Activated T-cell treated with anti-CD3 and anti-CD28 coated beads, Interleukin-2, amount 50 U/mL, for 4 hours (primary cell): Measurements from ENCODE around the gene FHAD1. TPM values are rescaled to one million over a fixed set of nuclear protein-coding genes. Genes with fewer than 3 reads are reported as not detected.
A peak's percentile ranks its signal among the peaks of the same experiment; 100 is the strongest.

Source experiments
- ATAC-seq, 2 donors: fragments of 200-7000 bp; cut with Tn5 transposase; one replicate each; pipeline ENCODE4 v1.10.0; 2021
- DNase-seq: peaks from one replicate; pipeline ENCODE4 v3.0.0-alpha.2; 2020
- H3K27me3 Mint-ChIP-seq: one replicate; pipeline ENCODE4 v1.8.0; 2021; ENCODE audit warnings: low read depth, mixed read lengths
- H3K36me3 Mint-ChIP-seq: one replicate; pipeline ENCODE4 v1.8.0; 2022; ENCODE audit warnings: mixed read lengths; ENCODE audit not compliant: insufficient read depth
- H3K4me1 Mint-ChIP-seq: one replicate; pipeline ENCODE4 v1.8.0; 2021; ENCODE audit warnings: low read depth, mixed read lengths
- H3K4me3 Mint-ChIP-seq: one replicate; pipeline ENCODE4 v1.8.0; 2021; ENCODE audit warnings: mild to moderate bottlenecking, moderate library complexity, mixed read lengths
- H3K9me3 Mint-ChIP-seq: one replicate; pipeline ENCODE4 v1.8.0; 2021; ENCODE audit warnings: mixed read lengths
- total RNA-seq, 3 donors: library from RNA; stranded (reverse); gene quantifications; one replicate each; pipeline ENCODE4 v1.2.1, GENCODE V29; 2021

The FHAD1 gene
- total RNA-seq, 3 donors from 2014 or later: 0.08 to 0.50 (median 0.20) TPM

DNA sequence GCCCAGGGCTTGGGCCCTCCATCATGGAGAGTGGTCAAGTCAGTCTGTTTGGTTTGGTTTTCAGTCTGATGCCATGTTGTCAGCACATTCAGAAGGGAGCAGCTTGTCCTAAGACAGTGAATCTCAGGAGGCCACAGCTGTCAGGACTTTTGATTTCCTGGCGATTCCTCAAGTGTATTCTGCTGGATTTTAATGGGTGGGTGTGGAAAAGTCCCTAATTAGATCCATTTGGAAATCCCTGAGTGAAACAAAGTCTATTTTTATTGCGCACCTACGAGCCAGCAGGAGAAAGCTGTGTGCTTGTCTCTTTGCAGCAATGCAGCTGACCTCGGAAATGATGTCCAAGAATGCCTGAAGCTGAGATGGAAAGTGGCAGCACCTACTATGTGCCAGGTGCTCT is 21.6 kb upstream of the FHAD1 start:
- H3K4me3 Mint-ChIP-seq: no peak overlapping the region

DNA sequence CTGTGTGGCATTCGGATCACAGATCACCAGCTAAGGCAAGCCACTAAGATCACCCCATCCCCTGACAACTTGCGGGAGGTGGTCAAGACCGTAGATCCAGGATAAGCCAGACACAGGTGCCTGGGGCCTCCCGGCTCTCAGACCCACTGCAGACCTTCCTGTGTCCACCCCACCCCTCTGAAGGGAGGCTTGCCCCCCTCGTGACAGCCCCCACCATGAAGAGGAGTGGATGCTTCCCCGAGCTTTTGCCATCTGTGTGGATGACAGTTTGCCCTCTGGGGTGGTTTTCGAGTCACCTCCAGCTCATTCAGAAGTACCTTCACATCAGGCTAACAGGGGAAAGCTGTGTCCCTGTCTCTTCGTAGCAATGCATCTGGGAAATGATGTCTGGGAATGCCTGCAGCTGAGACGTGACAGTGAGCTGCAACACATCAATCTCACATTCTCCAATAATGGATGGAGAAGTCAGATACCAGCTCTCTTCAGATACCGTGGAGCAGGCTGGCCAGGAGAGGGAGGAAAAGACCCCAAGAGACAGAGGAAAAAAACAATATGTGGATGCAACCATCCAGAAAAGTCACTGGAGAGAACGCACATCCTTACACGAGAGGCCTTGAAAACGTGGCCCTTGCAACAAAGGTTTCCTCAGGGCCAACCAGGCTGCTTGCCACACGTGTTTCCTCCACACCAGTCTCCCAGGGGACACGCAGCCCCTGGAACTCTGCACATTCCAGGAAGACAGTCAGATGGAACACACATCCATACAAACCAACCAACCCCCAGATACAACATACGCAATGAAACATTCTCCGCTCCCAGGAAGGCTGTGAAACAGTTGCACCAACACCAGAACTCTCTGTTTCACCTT is 20.4 kb upstream of the FHAD1 start:
- Mint-ChIP-seq H3K9me3 (no peaks in the 10 kb centered on the region), H3K4me3 (no peak overlapping the region), H3K36me3 (no peaks in the 10 kb centered on the region), H3K4me1 (peaks cover 3% of the 10 kb centered on the region), H3K27me3 (no peaks in the 10 kb centered on the region)
- no peak for ATAC-seq
- no peak for DNase-seq

More for the DNA sequence above, 21.6 kb upstream of the FHAD1 start:
- Mint-ChIP-seq H3K27me3 (no peaks in the 10 kb centered on the region), H3K4me1 (no peaks in the 10 kb centered on the region), H3K9me3 (no peaks in the 10 kb centered on the region), H3K36me3 (no peaks in the 10 kb centered on the region)
- DNase-seq (no peak), ATAC-seq (no peak)

DNA sequence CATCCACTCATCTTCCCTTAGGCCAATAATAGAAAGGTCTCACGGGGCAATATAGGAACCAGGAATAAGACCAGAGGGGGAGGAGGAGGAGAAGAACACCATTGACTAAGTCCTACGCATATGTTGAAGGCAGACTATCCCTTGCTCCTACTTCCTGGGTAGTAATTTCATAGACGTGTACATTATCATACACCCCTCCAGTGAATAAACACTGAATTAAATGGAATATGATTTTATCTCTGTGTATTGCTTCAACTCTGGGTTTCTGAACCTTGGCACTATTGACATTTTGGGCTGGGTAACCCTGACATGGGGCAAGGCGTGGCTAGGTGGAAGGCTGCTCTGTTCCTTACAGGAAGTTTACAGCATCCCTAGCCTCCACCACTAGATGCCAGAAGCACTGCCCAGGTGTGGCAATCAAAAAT is 17.3 kb upstream of the FHAD1 start:
- H3K4me1 Mint-ChIP-seq: peaks cover 13% of the 10 kb centered on the region
- no peaks in the 10 kb centered on the region for H3K27me3 Mint-ChIP-seq
- ATAC-seq (no peak), DNase-seq (no peak)
- no peak overlapping the region for H3K4me3 Mint-ChIP-seq
- no peaks in the 10 kb centered on the region for H3K9me3 Mint-ChIP-seq
- H3K36me3 Mint-ChIP-seq: no peaks in the 10 kb centered on the region

DNA sequence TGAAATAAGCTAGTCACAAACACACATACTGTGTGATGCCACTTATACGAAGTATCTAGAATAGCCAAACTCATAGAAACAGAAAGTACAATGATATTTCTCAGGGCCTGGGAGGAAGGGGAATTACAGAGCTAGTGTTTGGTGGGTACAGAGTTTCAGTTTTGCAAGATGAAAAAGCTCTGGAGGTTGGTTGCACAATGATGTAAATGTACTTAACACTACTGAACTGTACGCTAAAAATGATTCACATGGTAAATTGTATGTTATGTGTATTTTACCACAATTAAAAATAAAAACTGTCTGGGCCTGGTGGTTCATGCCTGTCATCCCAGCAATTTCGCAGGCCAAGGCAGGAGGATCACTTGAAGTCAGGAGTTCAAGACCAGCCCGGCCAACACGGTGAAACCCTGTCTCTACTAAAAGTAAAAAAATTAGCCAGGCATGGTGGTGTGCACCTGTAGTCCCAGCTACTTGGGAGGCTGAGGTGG is 15.3 kb upstream of the FHAD1 start:
- H3K4me3 Mint-ChIP-seq: no peak overlapping the region
- no peak for DNase-seq
- ATAC-seq: peak; percentile 96 to 99
- no peaks in the 10 kb centered on the region for H3K9me3 Mint-ChIP-seq
- peaks cover 13% of the 10 kb centered on the region for H3K4me1 Mint-ChIP-seq
- no peaks in the 10 kb centered on the region for H3K36me3 Mint-ChIP-seq
- H3K27me3 Mint-ChIP-seq: no peaks in the 10 kb centered on the region

DNA sequence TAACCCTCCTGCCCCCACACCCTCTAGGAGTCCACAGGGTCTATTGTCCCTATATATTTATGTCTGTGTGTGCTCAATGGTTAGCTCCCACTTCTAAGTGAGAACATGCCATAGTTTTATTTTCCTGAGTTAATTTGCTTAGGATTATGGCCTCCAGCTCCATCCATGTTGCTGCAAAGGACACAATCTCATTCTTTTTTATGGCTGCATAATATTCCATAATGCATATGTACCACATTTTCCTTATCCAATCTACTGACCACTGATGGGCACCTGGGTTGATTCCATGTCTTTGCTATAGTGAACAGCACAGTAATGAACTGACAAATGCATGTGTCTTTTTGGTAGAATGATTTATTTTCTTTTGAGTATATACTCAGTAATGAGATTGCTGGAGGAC is 13.3 kb upstream of the FHAD1 start:
- Mint-ChIP-seq H3K9me3 (no peaks in the 10 kb centered on the region), H3K4me1 (peaks cover 13% of the 10 kb centered on the region), H3K4me3 (no peak overlapping the region), H3K27me3 (no peaks in the 10 kb centered on the region), H3K36me3 (no peaks in the 10 kb centered on the region)
- DNase-seq (no peak), ATAC-seq (no peak)

DNA sequence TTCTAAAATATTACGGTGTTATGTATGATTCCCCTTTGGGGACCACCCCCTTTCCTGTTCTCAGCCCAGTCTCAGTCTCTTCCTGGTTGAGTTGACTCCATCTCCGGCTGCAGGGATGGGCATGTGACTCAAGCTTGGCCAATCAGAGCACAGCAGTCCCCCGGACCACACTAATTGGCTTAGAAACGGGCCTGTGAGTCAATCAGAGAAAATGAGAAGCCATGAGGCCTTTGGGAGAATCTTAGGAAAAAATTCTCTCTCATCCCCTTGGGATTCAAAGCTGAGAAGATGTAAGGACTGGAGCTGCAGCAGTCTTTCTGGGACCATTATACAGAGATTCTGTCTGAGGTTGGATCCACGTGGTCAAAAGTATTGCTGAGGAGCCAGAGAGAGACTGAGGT is 10.7 kb upstream of the FHAD1 start:
- ATAC-seq (no peak), DNase-seq (no peak)
- H3K4me1 Mint-ChIP-seq: peaks cover 13% of the 10 kb centered on the region
- no peaks in the 10 kb centered on the region for H3K27me3 Mint-ChIP-seq
- H3K36me3 Mint-ChIP-seq: no peaks in the 10 kb centered on the region
- no peak overlapping the region for H3K4me3 Mint-ChIP-seq
- no peaks in the 10 kb centered on the region for H3K9me3 Mint-ChIP-seq

DNA sequence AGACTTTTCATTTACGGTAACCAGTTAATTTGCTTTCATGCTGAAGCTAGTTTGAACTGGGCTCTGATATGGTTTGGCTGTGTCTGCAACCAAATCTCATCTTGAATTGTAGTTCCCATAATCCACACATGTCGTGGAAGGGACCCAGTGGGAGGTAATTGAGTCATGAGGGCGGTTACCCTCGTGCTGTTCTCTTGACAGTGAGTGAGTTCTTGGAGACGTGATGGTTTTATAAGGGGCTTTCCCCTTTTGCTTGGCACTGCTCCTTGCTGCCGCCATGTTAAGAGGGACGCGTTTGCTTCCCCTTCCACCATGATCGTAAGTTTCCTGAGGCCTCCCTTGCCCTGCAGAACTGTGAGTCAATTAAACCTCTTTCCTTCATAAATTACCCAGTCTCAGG is 10.3 kb upstream of the FHAD1 start:
- H3K27me3 Mint-ChIP-seq: no peaks in the 10 kb centered on the region
- no peak overlapping the region for H3K4me3 Mint-ChIP-seq
- no peaks in the 10 kb centered on the region for H3K9me3 Mint-ChIP-seq
- ATAC-seq (no peak), DNase-seq (no peak)
- no peaks in the 10 kb centered on the region for H3K36me3 Mint-ChIP-seq
- H3K4me1 Mint-ChIP-seq: peaks cover 9% of the 10 kb centered on the region

DNA sequence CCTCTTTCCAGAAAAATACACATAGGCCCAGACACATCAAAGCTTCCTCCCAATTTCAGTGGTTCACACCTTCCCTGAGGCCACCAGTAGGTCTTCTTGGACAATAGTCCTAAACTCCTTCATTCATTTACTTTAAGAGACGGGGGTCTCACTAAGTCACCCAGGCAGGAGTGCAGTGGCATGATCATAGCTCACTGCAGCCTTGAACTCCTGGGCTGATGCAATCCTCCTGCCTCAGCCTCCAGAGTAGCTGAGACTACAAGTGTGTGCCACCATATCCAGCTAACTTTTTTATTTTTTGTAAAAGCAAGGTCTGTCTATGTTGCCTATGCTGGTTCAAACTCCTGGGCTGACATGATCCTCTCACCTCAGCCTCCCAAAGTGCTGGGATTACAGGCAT is 8.2 kb upstream of the FHAD1 start:
- no peaks in the 10 kb centered on the region for H3K27me3 Mint-ChIP-seq
- H3K4me3 Mint-ChIP-seq: no peak overlapping the region
- no peak for ATAC-seq
- no peaks in the 10 kb centered on the region for H3K4me1 Mint-ChIP-seq
- no peak for DNase-seq
- no peaks in the 10 kb centered on the region for H3K36me3 Mint-ChIP-seq
- H3K9me3 Mint-ChIP-seq: no peaks in the 10 kb centered on the region

DNA sequence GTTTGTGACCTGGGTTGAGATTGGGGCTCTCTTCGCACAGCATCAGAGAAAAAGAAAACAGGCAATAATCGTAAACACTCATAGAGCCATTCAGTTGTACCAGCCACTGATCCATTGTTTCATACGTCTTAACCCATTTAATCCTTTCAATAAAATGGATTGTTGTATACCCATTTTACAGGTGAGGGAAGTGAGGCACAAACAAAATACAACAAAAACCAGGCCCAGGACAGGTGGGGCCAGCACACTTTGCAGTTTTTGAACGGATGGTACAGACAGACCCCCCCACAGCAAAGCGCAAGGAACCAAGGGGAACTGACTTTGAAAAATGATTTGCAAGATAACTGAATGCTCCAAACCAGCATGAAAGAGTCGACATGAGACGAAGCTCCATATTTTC is 4.3 kb upstream of the FHAD1 start:
- Mint-ChIP-seq H3K4me1 (peaks cover 14% of the 10 kb centered on the region), H3K4me3 (no peak overlapping the region), H3K9me3 (peaks cover 5% of the 10 kb centered on the region), H3K36me3 (no peaks in the 10 kb centered on the region), H3K27me3 (peaks cover 21% of the 10 kb centered on the region)
- ATAC-seq (no peak), DNase-seq (no peak)

DNA sequence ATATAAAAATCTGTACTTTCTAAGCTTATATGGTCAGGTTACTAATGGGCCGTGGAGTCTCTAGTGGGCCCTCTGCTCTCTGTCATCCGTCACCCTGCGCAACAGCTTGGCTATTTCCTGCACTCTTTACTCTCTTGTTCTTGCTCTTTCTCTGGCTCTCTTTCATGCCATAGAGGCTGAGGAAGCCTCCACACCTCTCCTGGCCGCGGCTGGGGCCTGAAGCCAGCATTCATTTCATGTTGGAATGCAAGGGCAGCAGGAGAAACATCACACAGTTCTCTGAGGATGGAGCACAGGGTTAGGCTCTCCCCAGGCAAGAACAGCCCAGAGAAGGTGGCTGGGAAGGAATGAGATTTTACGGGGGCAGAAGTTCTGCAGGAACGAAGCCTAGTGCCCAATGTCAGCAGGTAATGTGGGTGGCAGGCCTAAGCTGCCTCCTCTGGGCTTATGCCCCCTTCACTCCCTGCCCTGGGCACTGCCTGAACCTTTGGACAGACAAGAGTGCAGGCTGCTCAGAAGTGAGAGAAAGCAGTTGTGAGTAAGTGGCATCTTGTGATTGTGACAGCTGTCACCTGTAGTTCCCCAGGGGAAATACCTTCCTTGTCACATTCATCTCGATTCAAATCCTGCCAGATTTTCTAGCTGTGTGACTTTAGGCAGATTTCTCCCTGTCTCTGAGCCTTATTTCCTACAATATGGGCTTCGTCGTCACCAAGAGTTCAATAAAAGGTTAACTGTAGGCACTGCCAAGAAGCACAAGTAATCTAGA is 3.6 kb upstream of the FHAD1 start:
- no peak overlapping the region for H3K4me3 Mint-ChIP-seq
- DNase-seq: no peak

DNA sequence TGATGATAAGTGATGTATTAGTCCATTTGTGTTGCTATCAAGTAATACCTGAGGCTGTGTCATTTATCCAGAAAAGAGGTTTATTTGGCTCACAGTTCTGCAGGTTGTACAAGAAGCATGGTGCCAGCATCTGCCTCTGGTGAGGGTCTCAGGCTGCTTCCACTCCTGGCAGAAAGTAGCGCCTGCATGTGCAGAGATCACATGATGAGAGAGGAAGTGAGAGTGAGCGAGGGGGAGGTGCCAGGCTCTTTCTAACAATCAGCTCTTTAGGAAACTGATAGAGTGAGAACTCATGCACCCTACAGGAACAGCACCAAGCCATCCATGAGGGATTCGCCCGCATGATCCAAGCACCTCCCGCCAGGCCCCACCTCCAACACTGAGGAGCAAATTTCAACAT is 2.2 kb upstream of the FHAD1 start:
- Mint-ChIP-seq H3K4me3 (no peak overlapping the region), H3K36me3 (no peaks in the 10 kb centered on the region), H3K27me3 (peaks cover 30% of the 10 kb centered on the region), H3K9me3 (peaks cover 5% of the 10 kb centered on the region), H3K4me1 (peaks cover 31% of the 10 kb centered on the region)
- ATAC-seq (no peak), DNase-seq (no peak)

More for the DNA sequence above, 3.6 kb upstream of the FHAD1 start:
- peak; percentile 71 to 74 for ATAC-seq
- H3K9me3 Mint-ChIP-seq: peaks cover 5% of the 10 kb centered on the region
- H3K36me3 Mint-ChIP-seq: no peaks in the 10 kb centered on the region
- peaks cover 20% of the 10 kb centered on the region for H3K4me1 Mint-ChIP-seq
- peaks cover 27% of the 10 kb centered on the region for H3K27me3 Mint-ChIP-seq

DNA sequence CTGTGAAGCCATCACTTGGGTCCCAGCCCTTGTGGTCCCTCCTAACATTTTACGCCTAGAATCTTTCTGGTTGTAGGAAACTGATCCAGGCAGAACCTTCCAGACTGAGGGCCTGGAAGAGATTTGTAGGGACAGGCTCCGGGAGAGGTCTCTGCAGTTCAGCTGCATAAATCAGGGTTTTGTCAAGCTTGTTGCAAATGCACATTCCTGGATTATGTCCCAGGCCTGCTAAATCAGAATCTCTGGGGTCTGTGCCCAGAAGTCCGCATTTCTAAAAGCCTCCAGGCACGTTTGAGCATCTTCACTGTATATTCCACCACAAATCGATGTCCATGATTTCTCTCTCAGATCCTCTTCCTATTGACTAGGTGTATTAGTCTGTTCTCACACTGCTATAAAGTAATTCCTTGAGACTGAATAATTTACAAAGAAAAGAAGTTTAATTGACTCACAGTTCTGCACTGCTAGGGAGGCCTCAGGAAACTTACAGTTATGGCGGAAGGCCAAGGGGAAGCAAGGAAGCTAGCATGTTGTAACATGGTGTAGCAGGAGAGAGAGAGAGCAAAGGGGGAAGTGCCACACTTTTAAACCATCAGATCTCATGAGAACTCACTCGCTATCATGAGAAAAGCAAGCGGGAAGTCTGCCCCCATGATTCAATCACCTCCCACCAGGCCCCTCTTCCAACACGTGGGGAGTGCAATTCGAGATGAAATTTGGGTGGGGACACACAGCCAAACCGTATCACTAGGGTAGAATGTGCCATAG is 1.2 kb upstream of the FHAD1 start:
- ATAC-seq (no peak), DNase-seq (no peak)
- Mint-ChIP-seq H3K36me3 (no peaks in the 10 kb centered on the region), H3K27me3 (peaks cover 33% of the 10 kb centered on the region), H3K4me1 (peaks cover 35% of the 10 kb centered on the region), H3K4me3 (no peak overlapping the region), H3K9me3 (peaks cover 5% of the 10 kb centered on the region)

DNA sequence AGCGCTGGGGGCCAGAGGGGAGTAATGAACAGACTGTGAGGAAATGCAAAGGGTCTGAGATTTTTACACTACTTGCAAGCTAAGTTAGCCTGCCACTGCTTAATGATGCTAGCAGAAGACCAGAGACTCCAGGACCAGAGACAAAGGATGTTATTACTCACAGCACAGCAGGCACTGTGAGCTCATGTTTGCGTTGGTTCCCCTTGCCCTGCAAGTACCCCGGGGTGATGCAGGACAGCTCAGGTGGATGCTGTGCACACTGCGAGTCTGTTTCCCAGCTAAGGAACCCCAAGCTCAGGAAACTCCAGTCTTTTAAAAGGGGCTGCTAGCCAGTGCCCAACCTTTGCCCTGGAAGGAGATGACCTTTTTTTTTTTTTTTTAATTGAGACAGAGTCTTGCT is 1.2 kb downstream of the FHAD1 start:
- peak overlapping the region; percentile 71 for H3K4me3 Mint-ChIP-seq
- H3K4me1 Mint-ChIP-seq: peaks cover 52% of the 10 kb centered on the region
- DNase-seq: no peak
- H3K36me3 Mint-ChIP-seq: no peaks in the 10 kb centered on the region
- ATAC-seq: no peak
- peaks cover 33% of the 10 kb centered on the region for H3K27me3 Mint-ChIP-seq
- peaks cover 5% of the 10 kb centered on the region for H3K9me3 Mint-ChIP-seq

DNA sequence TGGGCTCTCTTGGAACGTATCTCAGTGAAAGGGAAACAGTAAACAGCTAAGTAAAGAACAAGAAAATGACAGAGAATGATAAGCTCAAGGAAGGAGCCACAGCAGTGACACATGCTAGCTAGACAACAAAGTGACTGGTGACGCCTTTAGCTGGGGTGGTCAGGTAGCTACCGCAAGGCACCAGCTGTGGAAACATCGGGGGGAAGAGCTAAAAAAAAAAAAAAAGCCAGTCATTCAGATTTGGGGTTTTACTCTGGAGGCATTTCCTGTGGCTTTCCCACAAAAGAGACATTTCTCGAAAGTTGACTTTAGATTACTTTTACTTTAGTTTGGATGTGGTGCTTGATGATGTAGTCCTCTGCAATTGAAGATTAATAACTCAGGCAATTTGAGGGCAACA is 2.1 kb downstream of the FHAD1 start:
- Mint-ChIP-seq H3K36me3 (no peaks in the 10 kb centered on the region), H3K9me3 (peaks cover 5% of the 10 kb centered on the region), H3K4me3 (no peak overlapping the region), H3K27me3 (peaks cover 33% of the 10 kb centered on the region), H3K4me1 (peaks cover 61% of the 10 kb centered on the region)
- DNase-seq: peak; percentile 36
- ATAC-seq: peak; percentile 95
